Right lobe of liver (tissue), 6 donors: Measurements from ENCODE around the gene NRAP. TPM values are rescaled to one million over a fixed set of nuclear protein-coding genes. Genes with fewer than 3 reads are reported as not detected.
A peak's percentile ranks its signal among the peaks of the same experiment; 100 is the strongest.

ENCODE experiments used
- ATAC-seq, 4 donors: fragments of 200-7000 bp; cut with Tn5 transposase; one replicate each; pipeline ENCODE4 v1.9.1; 2020; ENCODE audit warnings: mild to moderate bottlenecking in 4 of 4, moderate library complexity in 4 of 4
- DNase-seq, 3 donors: peaks; one replicate each; pipeline ENCODE4 v3.0.0-alpha.2; 2020
- H3K27ac ChIP-seq, 3 donors: fragments of 200-600 bp; one replicate each; pipeline ENCODE4 v1.8.0; 2022
- H3K27me3 ChIP-seq, 2 donors: fragments of 200-600 bp; one replicate each; pipeline ENCODE4 v1.8.0; 2022
- H3K36me3 ChIP-seq, 4 donors: fragments of 200-600 bp; sonication (generic) in 1 of 4; one replicate each; pipeline versions ENCODE4 v1.5.1 to v1.8.0; 2017 to 2022; ENCODE audit warnings: control low read depth in 1 of 4
- H3K4me1 ChIP-seq, 4 donors: fragments of 200-600 bp; sonication (generic) in 1 of 4; one replicate each; pipeline versions ENCODE4 v1.5.1 to v1.8.0; 2017 to 2022; ENCODE audit warnings: control low read depth in 1 of 4
- H3K4me3 ChIP-seq, 3 donors: fragments of 200-600 bp; one replicate each; pipeline ENCODE4 v1.8.0; 2022
- H3K9me3 ChIP-seq, 4 donors: fragments of 200-600 bp; sonication (generic) in 1 of 4; one replicate each; pipeline versions ENCODE4 v1.5.1 to v1.8.0; 2017 to 2022; ENCODE audit warnings: control low read depth in 1 of 4
- CTCF ChIP-seq, 4 donors: fragments of 200-600 bp in 3 of 4; fragments of 450-650 bp in 1 of 4; IDR thresholded peaks; one replicate each; pipeline versions ENCODE4 v1.5.1 to v1.8.0; 2016 to 2022; ENCODE audit warnings: antibody characterized with exemption in 4 of 4, mild to moderate bottlenecking in 2 of 4
- POLR2A ChIP-seq: fragments of 450-650 bp; IDR thresholded peaks from one replicate; pipeline ENCODE4 v1.6.1; 2017; ENCODE audit warnings: antibody characterized with exemption, mild to moderate bottlenecking
- WGBS: methylation state at CpG from one replicate; pipeline ENCODE4 v1.1.6; 2018; ENCODE audit warnings: low coverage, low lambda C conversion rate; ENCODE audit not compliant: insufficient coverage; ENCODE audit errors: missing lambda C conversion rate; 5-methylcytosine and 5-hydroxymethylcytosine counted together
- intact Hi-C, 2 donors: fragments of 100-400 bp; cut with DNase I; formaldehyde crosslinking; loops; one replicate each; pipeline versions ENCODE4 v1.11.2 to v1.14.1; 2022
- total RNA-seq, 6 experiments: library from RNA; depleted of rRNA in 2 of 6; stranded (reverse); fragments of >200 nt in 2 of 6; fragmentation: NEBNext Ultra II Directional in 3 of 6; extraction: Animal tissue kit (Norgen Biotek cat#: 25700) in 3 of 6; gene quantifications; one replicate each; pipeline versions ENCODE4 v1.1.0 to v1.2.4, GENCODE V29; 2016 to 2023
- donor health status: DM: no; HTN: yes; CAD: no.
- donor health status: DM: no; HTN: no; CAD: no.
- donor health status: DM: no; HTN: no; CAD: no.
- donor health status: DM: no; HTN: yes; CAD: no.
- donor health status: DM: no; HTN: yes; CAD: no.

Gene NRAP
- total RNA-seq, 6 experiments from 2014 or later, result 0.07 to 1.9 (median 0.22) TPM; not detected in 1

GRCh38 chr10:113618338-113618737, 45.5 kb downstream of the NRAP start:
- Histone ChIP-seq H3K36me3 (no peaks in the 10 kb centered on the region), H3K4me1 (peaks cover 0 to 13% (median 0%) of the 10 kb centered on the region in 4 donors), H3K27me3 (no peaks in the 10 kb centered on the region), H3K9me3 (no peaks in the 10 kb centered on the region), H3K4me3 (no peak overlapping the region), H3K27ac (no peak overlapping the region)
- ATAC-seq (peak; percentile 67 to 90 (median 85)), DNase-seq (peak; percentile 43 to 69 (median 53))
- TF ChIP-seq POLR2A (no peak), CTCF (IDR thresholded peaks at IDR 0.05) (no peak)
- intact Hi-C loops, result no loop called here
- WGBS, result 52% methylated on average over 7 of the region's 7 CpGs

GRCh38 chr10:113617086-113617485, 46.8 kb downstream of the NRAP start:
- ATAC-seq, result no peak
- Histone ChIP-seq H3K27me3 (no peaks in the 10 kb centered on the region), H3K4me1 (peaks cover 0 to 13% (median 0%) of the 10 kb centered on the region in 4 donors), H3K27ac (no peak overlapping the region), H3K36me3 (no peaks in the 10 kb centered on the region), H3K9me3 (no peaks in the 10 kb centered on the region), H3K4me3 (no peak overlapping the region)
- intact Hi-C loops, result no loop called here
- WGBS, result 20% methylated on average over 6 of the region's 7 CpGs
- no peak for DNase-seq
- TF ChIP-seq POLR2A, result no peak
- no peak for TF ChIP-seq CTCF (IDR thresholded peaks at IDR 0.05)

- no peak for DNase-seq
- no peaks in the 10 kb centered on the region for H3K9me3 ChIP-seq
- intact Hi-C loops, result no loop called here
- no peaks in the 10 kb centered on the region for H3K36me3 ChIP-seq
- H3K27ac ChIP-seq, result no peak overlapping the region
- TF ChIP-seq CTCF (IDR thresholded peaks at IDR 0.05) (peak; percentile 32 to 57 (median 47)), POLR2A (no peak)
- 20% methylated on average over 5 of the region's 5 CpGs for WGBS
- H3K27me3 ChIP-seq, result no peaks in the 10 kb centered on the region
- no peak overlapping the region for H3K4me3 ChIP-seq
- H3K4me1 ChIP-seq, result peaks cover 0 to 13% (median 0%) of the 10 kb centered on the region in 4 donors
- peak in 3 of 4 donors; percentile 25 to 67 (median 47) for ATAC-seq
Measured at GRCh38 chr10:113616244-113617074, 47.4 kb downstream of the NRAP start.

- Histone ChIP-seq H3K27ac (no peak overlapping the region), H3K36me3 (no peaks in the 10 kb centered on the region), H3K27me3 (no peaks in the 10 kb centered on the region), H3K4me3 (no peak overlapping the region), H3K4me1 (peaks cover 0 to 13% (median 0%) of the 10 kb centered on the region in 4 donors), H3K9me3 (no peaks in the 10 kb centered on the region)
- no peak for DNase-seq
- no peak for ATAC-seq
- WGBS, result 62% methylated on average over 11 of the region's 15 CpGs
- intact Hi-C loops, result no loop called here
- TF ChIP-seq CTCF (IDR thresholded peaks at IDR 0.05) (no peak), POLR2A (no peak)
Measured at GRCh38 chr10:113613977-113614690, 49.7 kb downstream of the NRAP start.
